Measurements from ENCODE around the gene CARHSP1.

DNA sequence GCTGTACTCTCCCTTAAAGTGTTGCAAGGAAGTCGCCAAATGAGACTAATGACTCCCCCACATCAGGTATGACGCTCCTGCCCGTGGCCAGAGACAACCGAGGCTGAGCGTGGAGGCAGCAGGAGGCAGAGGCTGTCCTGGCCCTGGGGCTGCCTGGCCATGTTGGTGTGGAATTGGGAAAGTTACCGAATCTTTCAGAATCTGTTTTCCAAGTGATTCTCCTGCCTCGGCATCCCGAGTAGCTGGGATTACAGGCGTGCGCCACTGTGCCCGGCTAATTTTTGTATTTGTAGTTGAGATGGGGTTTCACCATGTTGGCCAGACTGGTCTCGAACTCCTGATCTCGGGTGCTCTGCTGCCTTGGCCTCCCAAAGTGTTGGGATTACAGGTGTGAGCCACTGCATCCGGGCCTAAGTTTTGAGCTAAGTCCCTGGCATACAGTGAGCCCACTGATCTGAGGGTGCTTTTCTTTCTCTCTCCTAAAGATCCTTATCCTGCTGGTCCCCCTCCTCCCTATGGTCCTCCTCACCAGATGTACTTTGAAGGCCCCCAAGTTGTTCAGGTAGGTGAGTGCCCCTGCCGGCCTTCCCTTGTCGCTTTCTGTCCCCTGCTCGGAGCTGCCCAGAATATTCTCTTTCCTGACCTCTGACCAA, 14.0 kb upstream of the CARHSP1 start:
- TF ChIP-seq, protein P1, sequence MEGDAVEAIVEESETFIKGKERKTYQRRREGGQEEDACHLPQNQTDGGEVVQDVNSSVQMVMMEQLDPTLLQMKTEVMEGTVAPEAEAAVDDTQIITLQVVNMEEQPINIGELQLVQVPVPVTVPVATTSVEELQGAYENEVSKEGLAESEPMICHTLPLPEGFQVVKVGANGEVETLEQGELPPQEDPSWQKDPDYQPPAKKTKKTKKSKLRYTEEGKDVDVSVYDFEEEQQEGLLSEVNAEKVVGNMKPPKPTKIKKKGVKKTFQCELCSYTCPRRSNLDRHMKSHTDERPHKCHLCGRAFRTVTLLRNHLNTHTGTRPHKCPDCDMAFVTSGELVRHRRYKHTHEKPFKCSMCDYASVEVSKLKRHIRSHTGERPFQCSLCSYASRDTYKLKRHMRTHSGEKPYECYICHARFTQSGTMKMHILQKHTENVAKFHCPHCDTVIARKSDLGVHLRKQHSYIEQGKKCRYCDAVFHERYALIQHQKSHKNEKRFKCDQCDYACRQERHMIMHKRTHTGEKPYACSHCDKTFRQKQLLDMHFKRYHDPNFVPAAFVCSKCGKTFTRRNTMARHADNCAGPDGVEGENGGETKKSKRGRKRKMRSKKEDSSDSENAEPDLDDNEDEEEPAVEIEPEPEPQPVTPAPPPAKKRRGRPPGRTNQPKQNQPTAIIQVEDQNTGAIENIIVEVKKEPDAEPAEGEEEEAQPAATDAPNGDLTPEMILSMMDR (IDR thresholded peaks at IDR 0.05): no peak
- TF ChIP-seq POLR2A (IDR thresholded peaks at IDR 0.05) (no peak), EP300 (IDR thresholded peaks at IDR 0.05) (no peak)
